HepG2 (cell line): ENCODE results near the gene IGF2. TPM values are rescaled to one million over a fixed set of nuclear protein-coding genes. Genes with fewer than 3 reads are reported as not detected.

Experiments
- FOXM1 ChIP-seq: sonication (generic); formaldehyde crosslinking; IDR thresholded peaks from 2 replicates; pipeline ENCODE4 v1.5.0; 2020; ENCODE audit warnings: missing genetic modification reagents
- GTF3A ChIP-seq: sonication (generic); formaldehyde crosslinking; conservative IDR thresholded peaks from 2 replicates; pipeline ENCODE4 v1.4.0; 2020; ENCODE audit warnings: mild to moderate bottlenecking, missing genetic modification reagents
- HBP1 ChIP-seq: IDR thresholded peaks from 2 replicates; pipeline ENCODE4 v1.6.1; 2016; ENCODE audit warnings: low read depth, control low read depth
- KDM4B ChIP-seq: sonication (generic); formaldehyde crosslinking; IDR thresholded peaks from 2 replicates; pipeline ENCODE4 v1.4.0; 2020; ENCODE audit warnings: missing genetic modification reagents
- KLF11 ChIP-seq: IDR thresholded peaks from 2 replicates; pipeline ENCODE4 v1.6.1; 2016; ENCODE audit warnings: missing compliant biosample characterization
- MLLT10 ChIP-seq: sonication (generic); formaldehyde crosslinking; IDR thresholded peaks from 2 replicates; pipeline ENCODE4 v1.4.0; 2020; ENCODE audit warnings: missing genetic modification reagents
- MNT ChIP-seq: fragments of 450-650 bp; IDR thresholded peaks from 2 replicates; pipeline ENCODE4 v1.6.1; 2016
- MXI1 ChIP-seq: IDR thresholded peaks from 3 replicates; pipeline ENCODE4 v1.6.1; 2012; ENCODE audit warnings: low read depth, low read length, inconsistent platforms, borderline replicate concordance
- MZF1 ChIP-seq: sonication (generic); formaldehyde crosslinking; IDR thresholded peaks from 2 replicates; pipeline ENCODE4 v1.8.1; 2023; ENCODE audit warnings: mild to moderate bottlenecking, missing genetic modification reagents, borderline replicate concordance
- PAX8 ChIP-seq: sonication (generic); formaldehyde crosslinking; IDR thresholded peaks from 2 replicates; pipeline ENCODE4 v1.8.0; 2022; ENCODE audit warnings: mild to moderate bottlenecking, missing genetic modification reagents, borderline replicate concordance
- RAD21 ChIP-seq: fragments of 450-650 bp; formaldehyde crosslinking; IDR thresholded peaks from 2 replicates; pipeline ENCODE4 v1.5.0; 2020; ENCODE audit warnings: mild to moderate bottlenecking
- SIN3A ChIP-seq: IDR thresholded peaks from 2 replicates; pipeline ENCODE4 v1.6.1; 2011; ENCODE audit warnings: low read depth, mild to moderate bottlenecking, control low read depth, low read length, borderline replicate concordance
- ZBTB7B ChIP-seq: sonication (generic); formaldehyde crosslinking; IDR thresholded peaks from 2 replicates; pipeline ENCODE4 v1.4.0; 2020; ENCODE audit warnings: missing genetic modification reagents
- ZNF160 ChIP-seq: sonication (generic); formaldehyde crosslinking; IDR thresholded peaks from 2 replicates; pipeline ENCODE4 v1.8.0; 2022; ENCODE audit warnings: mild to moderate bottlenecking, inconsistent platforms, missing genetic modification reagents
- ZNF205 ChIP-seq: IDR thresholded peaks from 2 replicates; pipeline ENCODE4 v1.6.1; 2018; ENCODE audit warnings: missing biosample characterization, missing genetic modification reagents
- ZNF317 ChIP-seq: sonication (generic); formaldehyde crosslinking; IDR thresholded peaks from 2 replicates; pipeline ENCODE4 v1.5.0; 2020; ENCODE audit warnings: mild to moderate bottlenecking, missing genetic modification reagents
- ZNF362 ChIP-seq: sonication (generic); formaldehyde crosslinking; IDR thresholded peaks from 2 replicates; pipeline ENCODE4 v1.4.0; 2020; ENCODE audit warnings: missing genetic modification reagents, mild to moderate bottlenecking, borderline replicate concordance
- ZNF430 ChIP-seq: sonication (generic); formaldehyde crosslinking; IDR thresholded peaks from 2 replicates; pipeline ENCODE4 v1.9.0; 2021; ENCODE audit warnings: mild to moderate bottlenecking, missing genetic modification reagents
- ZNF563 ChIP-seq: sonication (generic); formaldehyde crosslinking; IDR thresholded peaks from 2 replicates; pipeline ENCODE4 v1.8.0; 2022; ENCODE audit warnings: mild to moderate bottlenecking, moderate library complexity, missing genetic modification reagents
- ZNF589 ChIP-seq: sonication (generic); formaldehyde crosslinking; conservative IDR thresholded peaks from 2 replicates; pipeline ENCODE4 v1.8.0; 2022; ENCODE audit warnings: mild to moderate bottlenecking, moderate library complexity, missing genetic modification reagents
- ZNF691 ChIP-seq: sonication (generic); formaldehyde crosslinking; IDR thresholded peaks from 2 replicates; pipeline ENCODE4 v1.4.0; 2020; ENCODE audit warnings: missing genetic modification reagents, low read depth, mild to moderate bottlenecking, borderline replicate concordance
- ZNF75D ChIP-seq: sonication (generic); formaldehyde crosslinking; IDR thresholded peaks from 2 replicates; pipeline ENCODE4 v1.8.1; 2023; ENCODE audit warnings: missing genetic modification reagents, mild to moderate bottlenecking, borderline replicate concordance
- ZNF776 ChIP-seq: sonication (generic); formaldehyde crosslinking; IDR thresholded peaks from 2 replicates; pipeline ENCODE4 v1.4.0; 2020; ENCODE audit warnings: mild to moderate bottlenecking, missing genetic modification reagents
- ZNF83 ChIP-seq: sonication (generic); formaldehyde crosslinking; IDR thresholded peaks from 2 replicates; pipeline ENCODE4 v1.4.0; 2020; ENCODE audit warnings: missing genetic modification reagents, mild to moderate bottlenecking, borderline replicate concordance
- ZSCAN21 ChIP-seq: sonication (generic); formaldehyde crosslinking; IDR thresholded peaks from 2 replicates; pipeline ENCODE4 v1.8.0; 2022; ENCODE audit warnings: mild to moderate bottlenecking, missing genetic modification reagents, moderate library complexity, borderline replicate concordance
- polyA plus RNA-seq, 8 experiments: library from polyadenylated mRNA; depleted of rRNA in 3 of 8; stranded (reverse) in 7 of 8; unstranded in 1 of 8; fragments of >200 nt; fragmentation: Illumina TruSeq in 4 of 8; extraction: Trizol in 4 of 8; gene quantifications; 2 replicates each; pipeline versions ENCODE4 v1.2.1 to v1.2.3, GENCODE V29; 2011 to 2016; ENCODE audit warnings: low read depth in 4 of 8, missing spikeins in 1 of 8, mixed read lengths in 1 of 8; ENCODE audit not compliant: insufficient read depth in 1 of 8
- total RNA-seq, 5 experiments: library from RNA; depleted of rRNA; stranded (reverse); fragments of >200 nt; fragmentation: Illumina TruSeq; extraction: Trizol; gene quantifications; 2 replicates each; pipeline ENCODE4 v1.2.3, GENCODE V29; 2016; ENCODE audit warnings: low read depth in 1 of 5

Gene IGF2
- total and polyA plus RNA-seq, 2 of the 13 experiments (the other 11 are each of a cell fraction or from before 2014, with no cell fraction given), result 79.1 to 254 TPM

- TF ChIP-seq KLF11 (CRISPR knock-in tag) (0 out of 2 replicates have a peak, but pooled peaks have one; percentile 10), ZNF205 (CRISPR knock-in tag) (no peak), ZSCAN21 (CRISPR knock-in tag) (peak; percentile 65; the same call in 1 of the 2 replicates), ZNF83 (CRISPR knock-in tag) (no peak), ZNF563 (CRISPR knock-in tag) (0 out of 2 replicates have a peak, but pooled peaks have one; percentile 21), ZNF160 (CRISPR knock-in tag) (peak; percentile 14; the same call in 1 of the 2 replicates), MXI1 (no peak), ZNF75D (CRISPR knock-in tag) (no peak), FOXM1 (CRISPR knock-in tag) (peak; percentile 23; the same call in 1 of the 2 replicates), PAX8 (CRISPR knock-in tag) (no peak), ZNF691 (CRISPR knock-in tag) (peak; percentile 13; the same call in 1 of the 2 replicates), MNT (no peak), ZNF317 (peak; percentile 16; the same call in 1 of the 2 replicates), ZNF589 (peak; percentile 84; the same call in 1 of the 2 replicates), HBP1 (CRISPR knock-in tag) (no peak), ZNF776 (CRISPR knock-in tag) (no peak), ZBTB7B (CRISPR knock-in tag) (0 out of 2 replicates have a peak, but pooled peaks have one; percentile 54), SIN3A (0 out of 2 replicates have a peak, but pooled peaks have one; percentile 56), KDM4B (CRISPR knock-in tag) (no peak), GTF3A (CRISPR knock-in tag) (no peak), ZNF430 (CRISPR knock-in tag) (peak; percentile 60; the same call in 1 of the 2 replicates), MZF1 (CRISPR knock-in tag) (no peak), RAD21 (CRISPR knock-in tag) (no peak), MLLT10 (peak; percentile 39; the same call in 1 of the 2 replicates), ZNF362 (no peak)
Measured at GRCh38 chr11:2137202-2138067, 1.8 kb downstream of the IGF2 start (continued).
